Esophagus muscularis mucosa (tissue), 4 donors: ENCODE data around the gene CHRM5. TPM values are rescaled to one million over a fixed set of nuclear protein-coding genes. Genes with fewer than 3 reads are reported as not detected.

ENCODE experiments used
- DNase-seq: peaks from one replicate; pipeline ENCODE4 v3.0.0-alpha.2; 2017; ENCODE audit errors: extremely low spot score
- H3K27ac ChIP-seq, 4 donors: fragments of 200-600 bp; sonication (generic); replicated peaks in 1 of 4; 1 replicate in 3 of 4; 2 replicates in 1 of 4; pipeline ENCODE4 v1.5.1; 2016 to 2019; ENCODE audit warnings: mild to moderate bottlenecking in 1 of 4
- H3K27me3 ChIP-seq, 4 donors: fragments of 200-600 bp; sonication (generic); one replicate each; pipeline versions ENCODE4 v1.5.1 to v1.6.0; 2016 to 2019
- H3K36me3 ChIP-seq, 4 donors: fragments of 200-600 bp; sonication (generic); one replicate each; pipeline ENCODE4 v1.5.1; 2016 to 2019
- H3K4me1 ChIP-seq, 4 donors: fragments of 200-600 bp; sonication (generic); one replicate each; pipeline ENCODE4 v1.5.1; 2016 to 2019
- H3K4me3 ChIP-seq, 4 donors: fragments of 200-600 bp; sonication (generic); 1 replicate in 2 of 4; 2 replicates in 2 of 4; pipeline ENCODE4 v1.5.1; 2016 to 2019; ENCODE audit warnings: mild to moderate bottlenecking in 4 of 4, moderate library complexity in 1 of 4
- H3K9me3 ChIP-seq, 4 donors: fragments of 200-600 bp; sonication (generic); 1 replicate in 3 of 4; 2 replicates in 1 of 4; pipeline ENCODE4 v1.5.1; 2016 to 2019
- EP300 ChIP-seq: sonication (generic); formaldehyde crosslinking; IDR thresholded peaks from one replicate; pipeline ENCODE4 v1.6.1; 2017; ENCODE audit warnings: antibody characterized with exemption
- POLR2A ChIP-seq: fragments of 450-650 bp; IDR thresholded peaks from one replicate; pipeline ENCODE4 v1.6.1; 2017; ENCODE audit warnings: antibody characterized with exemption, moderate library complexity, mild to moderate bottlenecking, low read depth
- POLR2AphosphoS5 ChIP-seq, 2 donors: sonication (generic); formaldehyde crosslinking; IDR thresholded peaks; one replicate each; pipeline ENCODE4 v1.6.1; 2017; ENCODE audit warnings: antibody characterized with exemption in 2 of 2
- WGBS: methylation state at CpG from one replicate; pipeline ENCODE4 v1.1.5; 2018; 5-methylcytosine and 5-hydroxymethylcytosine counted together
- intact Hi-C: fragments of 100-400 bp; cut with DNase I; formaldehyde crosslinking; loops from one replicate; pipeline ENCODE4 v1.15.1; 2023
- total RNA-seq, 4 donors: library from RNA; depleted of rRNA; stranded (reverse); fragments of >200 nt; gene quantifications; one replicate each; pipeline versions ENCODE4 v1.1.0 to v1.2.1, GENCODE V29; 2016
- TF ChIP-seq, protein P1 (sequence below), 3 experiments: fragments of 200-600 bp in 2 of 3; fragments of 450-650 bp in 1 of 3; sonication (generic) in 2 of 3; IDR thresholded peaks; one replicate each; pipeline ENCODE4 v1.5.1; 2017 to 2019; ENCODE audit warnings: antibody characterized with exemption in 3 of 3, mild to moderate bottlenecking in 2 of 3, moderate library complexity in 1 of 3

Gene CHRM5
- total RNA-seq, 4 donors from 2014 or later = not detected

DNA sequence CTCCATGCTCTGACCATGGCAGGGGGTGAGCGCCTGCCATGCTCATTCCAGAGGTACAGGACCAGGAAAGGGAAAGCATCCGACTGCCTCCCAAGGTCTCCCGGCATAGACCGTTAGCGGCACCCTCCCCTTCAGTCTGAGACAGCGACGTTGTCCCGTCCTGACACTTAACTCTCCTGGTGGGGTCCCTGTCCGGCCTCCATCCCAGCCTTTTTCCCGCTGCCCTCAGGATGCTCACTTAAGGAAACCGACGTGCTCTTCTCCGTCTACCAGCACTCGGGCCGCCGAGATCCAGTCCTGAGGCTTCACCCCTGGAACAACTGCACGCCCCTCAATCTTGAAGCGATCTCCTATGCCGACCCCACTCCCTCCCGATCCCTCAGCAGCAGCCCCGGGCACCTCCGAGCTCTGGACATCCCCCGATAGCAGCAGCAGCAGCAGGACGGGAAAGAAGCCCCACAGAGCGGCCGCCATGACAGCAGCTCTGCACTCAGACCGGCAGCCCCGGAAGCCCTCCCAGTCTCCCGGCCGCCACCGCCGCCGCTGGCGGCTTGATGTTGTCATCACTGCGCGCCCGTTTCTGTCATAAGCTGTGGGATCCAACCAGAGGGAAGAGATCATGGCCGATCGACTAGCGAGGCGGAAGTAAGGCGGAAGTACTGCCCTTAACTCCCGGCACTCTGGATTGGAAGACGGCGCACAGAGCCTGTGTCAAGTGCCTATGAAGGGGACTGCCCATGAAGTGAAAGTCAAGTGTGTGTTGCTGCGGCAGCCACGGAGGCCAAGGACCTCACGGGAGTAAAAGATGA, 133.3 kb downstream of the CHRM5 start, which contains the start of the genes EMC7 and PGBD4:
Gene EMC7 (minus strand): TSS at position 497 of the 809 bp plus-strand sequence. CDS start 23 bp downstream, at position 474.
Gene PGBD4 (plus strand): TSS at position 718 of the 809 bp plus-strand sequence. CDS start 449 bp downstream, outside the sequence.
- 1% methylated on average over 27 of the region's 48 CpGs for WGBS
- peak within 1 kb of the TSS; percentile 72 to 95 (median 85) for H3K4me3 ChIP-seq
- H3K9me3 ChIP-seq = no peaks in the 10 kb centered on the region
- peak; percentile 100 for DNase-seq
- H3K36me3 ChIP-seq = no peaks in the 10 kb centered on the region
- TF ChIP-seq POLR2A (peak; percentile 9), POLR2AphosphoS5 (IDR thresholded peaks at IDR 0.05) (peak; percentile 91 to 93), EP300 (no peak)
- TF ChIP-seq, protein P1, sequence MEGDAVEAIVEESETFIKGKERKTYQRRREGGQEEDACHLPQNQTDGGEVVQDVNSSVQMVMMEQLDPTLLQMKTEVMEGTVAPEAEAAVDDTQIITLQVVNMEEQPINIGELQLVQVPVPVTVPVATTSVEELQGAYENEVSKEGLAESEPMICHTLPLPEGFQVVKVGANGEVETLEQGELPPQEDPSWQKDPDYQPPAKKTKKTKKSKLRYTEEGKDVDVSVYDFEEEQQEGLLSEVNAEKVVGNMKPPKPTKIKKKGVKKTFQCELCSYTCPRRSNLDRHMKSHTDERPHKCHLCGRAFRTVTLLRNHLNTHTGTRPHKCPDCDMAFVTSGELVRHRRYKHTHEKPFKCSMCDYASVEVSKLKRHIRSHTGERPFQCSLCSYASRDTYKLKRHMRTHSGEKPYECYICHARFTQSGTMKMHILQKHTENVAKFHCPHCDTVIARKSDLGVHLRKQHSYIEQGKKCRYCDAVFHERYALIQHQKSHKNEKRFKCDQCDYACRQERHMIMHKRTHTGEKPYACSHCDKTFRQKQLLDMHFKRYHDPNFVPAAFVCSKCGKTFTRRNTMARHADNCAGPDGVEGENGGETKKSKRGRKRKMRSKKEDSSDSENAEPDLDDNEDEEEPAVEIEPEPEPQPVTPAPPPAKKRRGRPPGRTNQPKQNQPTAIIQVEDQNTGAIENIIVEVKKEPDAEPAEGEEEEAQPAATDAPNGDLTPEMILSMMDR (IDR thresholded peaks at IDR 0.05) = peak in 1 of 3 experiments; percentile 36
- intact Hi-C loops = loop anchor here (5.0 to 10.0 kb wide), 2 partner anchors 111 to 233 kb away; partner anchors contain the start of genes KATNBL1 and SLC12A6
- peaks cover 21 to 38% (median 32%) of the 10 kb centered on the region in 4 donors for H3K4me1 ChIP-seq
- peak within 1 kb of the TSS; percentile 83 to 88 (median 86) for H3K27ac ChIP-seq
- H3K27me3 ChIP-seq = no peaks in the 10 kb centered on the region

GRCh38 chr15:34102175-34102925, 134.1 kb downstream of the CHRM5 start:
- H3K27me3 ChIP-seq = no peaks in the 10 kb centered on the region
- H3K9me3 ChIP-seq = no peaks in the 10 kb centered on the region
- 23% methylated on average over 29 of the region's 29 CpGs for WGBS
- no peak for DNase-seq
- H3K4me3 ChIP-seq = peak overlapping the region; percentile 72 to 95 (median 85)
- intact Hi-C loops = loop anchor here (5.0 to 10.0 kb wide), 2 partner anchors 110 to 232 kb away; partner anchors contain the start of genes KATNBL1 and SLC12A6
- H3K4me1 ChIP-seq = peaks cover 21 to 38% (median 32%) of the 10 kb centered on the region in 4 donors
- TF ChIP-seq POLR2A (no peak), EP300 (no peak), POLR2AphosphoS5 (IDR thresholded peaks at IDR 0.05) (no peak)
- TF ChIP-seq, protein P1 (IDR thresholded peaks at IDR 0.05) = no peak
- no peaks in the 10 kb centered on the region for H3K36me3 ChIP-seq
- H3K27ac ChIP-seq = peak overlapping the region; percentile 83 to 88 (median 86)

DNA sequence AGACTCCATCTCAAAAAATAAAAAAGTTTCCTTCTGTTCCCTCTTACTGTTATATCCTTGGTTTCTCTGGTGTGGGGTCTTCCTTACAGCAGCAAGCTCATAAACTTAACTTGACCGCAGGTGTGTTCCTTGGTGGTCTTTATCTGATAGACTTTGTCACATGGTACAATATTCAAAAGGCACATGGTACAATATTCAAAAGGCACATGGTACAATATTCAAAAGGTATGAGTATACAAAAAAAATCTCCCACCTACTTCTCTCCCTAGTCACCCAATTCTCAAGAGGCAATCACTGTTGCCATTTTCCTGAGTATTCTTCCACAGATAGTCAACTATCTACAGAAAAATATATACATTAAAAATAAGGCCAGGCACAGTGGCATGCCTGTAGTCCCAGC, 138.1 kb downstream of the CHRM5 start:
- Histone ChIP-seq H3K36me3 (no peaks in the 10 kb centered on the region), H3K4me3 (no peak overlapping the region), H3K4me1 (peaks cover 5 to 9% (median 6%) of the 10 kb centered on the region in 4 donors), H3K27me3 (no peaks in the 10 kb centered on the region), H3K9me3 (no peaks in the 10 kb centered on the region), H3K27ac (no peak overlapping the region)
- WGBS = 95% methylated on average over 1 of the region's 1 CpG
- intact Hi-C loops = loop anchor here (10.0 kb wide), 1 partner anchor 228 kb away; the partner anchor contains the start of gene SLC12A6
- no peak for TF ChIP-seq POLR2A
- no peak for TF ChIP-seq POLR2AphosphoS5 (IDR thresholded peaks at IDR 0.05)
- TF ChIP-seq EP300 = no peak
- DNase-seq = no peak

- H3K4me3 ChIP-seq = no peak overlapping the region
- WGBS = 92% methylated on average over 2 of the region's 2 CpGs
- H3K27ac ChIP-seq = no peak overlapping the region
- no peaks in the 10 kb centered on the region for H3K36me3 ChIP-seq
- H3K27me3 ChIP-seq = no peaks in the 10 kb centered on the region
- intact Hi-C loops = loop anchor here (10.0 kb wide), 1 partner anchor 227 kb away; the partner anchor contains the start of gene SLC12A6
- peaks cover 5 to 8% (median 6%) of the 10 kb centered on the region in 4 donors for H3K4me1 ChIP-seq
- no peaks in the 10 kb centered on the region for H3K9me3 ChIP-seq
- no peak for TF ChIP-seq POLR2AphosphoS5 (IDR thresholded peaks at IDR 0.05)
- TF ChIP-seq, protein P1 (IDR thresholded peaks at IDR 0.05) = no peak
- TF ChIP-seq POLR2A = no peak
- TF ChIP-seq EP300 = no peak
- DNase-seq = no peak
Measured at GRCh38 chr15:34107315-34107714, 139.0 kb downstream of the CHRM5 start.
